Erythroblast (primary cell): ENCODE results near the gene BLOC1S3.

Experiments used
- GATA1 ChIP-seq: IDR thresholded peaks from 2 replicates; pipeline ENCODE4 v1.6.1; 2011; ENCODE audit warnings: low read depth, mild to moderate bottlenecking, control low read depth, low read length, moderate library complexity
- POLR2A ChIP-seq: IDR thresholded peaks from 2 replicates; pipeline ENCODE4 v1.6.1; 2011; ENCODE audit warnings: mild to moderate bottlenecking, low read length

DNA sequence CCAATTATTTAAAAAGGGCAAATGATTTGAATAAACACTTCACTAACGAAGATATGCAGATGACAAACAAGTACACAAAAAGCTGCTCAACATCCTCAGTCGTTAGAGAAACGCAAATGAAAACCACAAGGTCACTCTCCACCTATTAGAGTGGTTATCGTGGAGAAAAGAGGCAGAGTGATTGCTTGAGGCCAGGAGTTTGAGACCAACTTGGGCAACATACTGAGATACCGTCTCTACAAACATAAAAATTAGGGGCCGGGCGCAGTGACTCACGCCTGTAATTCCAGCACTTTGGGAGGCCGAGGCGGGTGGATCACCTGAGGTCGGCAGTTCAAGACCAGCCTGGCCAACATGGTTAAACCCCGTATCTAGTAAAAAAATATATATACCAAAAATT, 27.2 kb downstream of the BLOC1S3 start:
- TF ChIP-seq POLR2A (no peak), GATA1 (no peak)
